GM23338 (cell line): ENCODE data around the gene EPHA3. TPM values are rescaled to one million over a fixed set of nuclear protein-coding genes. Genes with fewer than 3 reads are reported as not detected.

Experiments
- ATAC-seq: fragments of 200-7000 bp; cut with Tn5 transposase; 3 replicates; pipeline ENCODE4 v1.9.1; 2020
- DNase-seq: peaks from one replicate; pipeline ENCODE4 v3.0.0-alpha.2; 2015; ENCODE audit warnings: low spot score
- H2AFZ ChIP-seq: fragments of 200-600 bp; sonication (generic); 2 replicates; pipeline ENCODE4 v1.8.0; 2016; ENCODE audit warnings: antibody characterized with exemption, mild to moderate bottlenecking, moderate library complexity
- H3F3A ChIP-seq: fragments of 200-600 bp; sonication (generic); replicated peaks from 2 replicates; pipeline ENCODE4 v1.8.0; 2017; ENCODE audit warnings: antibody characterized with exemption, mixed run types, low read depth
- H3K27ac ChIP-seq: fragments of 200-600 bp; sonication (generic); 2 replicates; pipeline ENCODE4 v1.6.1; 2016; ENCODE audit warnings: low read depth
- H3K27me3 ChIP-seq: fragments of 200-600 bp; sonication (generic); 2 replicates; pipeline ENCODE4 v1.8.0; 2016; ENCODE audit warnings: mild to moderate bottlenecking, mixed run types, moderate library complexity; ENCODE audit not compliant: insufficient read depth
- H3K36me3 ChIP-seq: fragments of 200-600 bp; sonication (generic); 2 replicates; pipeline ENCODE4 v1.8.0; 2016; ENCODE audit warnings: mild to moderate bottlenecking; ENCODE audit not compliant: insufficient read depth
- H3K4me1 ChIP-seq: fragments of 200-600 bp; sonication (generic); 2 replicates; pipeline ENCODE4 v1.8.0; 2016; ENCODE audit warnings: mild to moderate bottlenecking, moderate library complexity; ENCODE audit not compliant: insufficient read depth
- H3K4me2 ChIP-seq: fragments of 200-600 bp; sonication (generic); 2 replicates; pipeline ENCODE4 v1.7.1; 2017; ENCODE audit warnings: mixed run types
- H3K4me3 ChIP-seq: fragments of 200-600 bp; sonication (generic); 2 replicates; pipeline ENCODE4 v1.6.1; 2016; ENCODE audit warnings: mixed run types
- H3K79me2 ChIP-seq: fragments of 200-600 bp; sonication (generic); replicated peaks from 2 replicates; pipeline ENCODE4 v1.8.0; 2017; ENCODE audit warnings: mild to moderate bottlenecking; ENCODE audit not compliant: insufficient read depth
- H3K9me2 ChIP-seq: fragments of 200-600 bp; sonication (generic); 2 replicates; pipeline ENCODE4 v1.8.0; 2017; ENCODE audit not compliant: insufficient read depth
- H4K20me1 ChIP-seq: fragments of 200-600 bp; sonication (generic); replicated peaks from 2 replicates; pipeline ENCODE4 v1.8.0; 2017; ENCODE audit warnings: mild to moderate bottlenecking; ENCODE audit not compliant: insufficient read depth
- H3K27ac Mint-ChIP-seq: 2 replicates; pipeline ENCODE4 v1.8.0; 2020; ENCODE audit warnings: inconsistent platforms, mild to moderate bottlenecking, moderate library complexity, mixed read lengths
- H3K27me3 Mint-ChIP-seq: 3 replicates; pipeline ENCODE4 v1.8.0; 2022; ENCODE audit warnings: low read depth, mild to moderate bottlenecking, moderate library complexity, mixed read lengths, inconsistent platforms; ENCODE audit not compliant: insufficient read depth, poor library complexity
- H3K36me3 Mint-ChIP-seq: 3 replicates; pipeline ENCODE4 v1.8.0; 2021; ENCODE audit warnings: low read depth, mild to moderate bottlenecking, inconsistent platforms, moderate library complexity, mixed read lengths
- H3K4me1 Mint-ChIP-seq: 3 replicates; pipeline ENCODE4 v1.8.0; 2020; ENCODE audit warnings: mild to moderate bottlenecking, inconsistent platforms, mixed read lengths
- H3K4me3 Mint-ChIP-seq: 3 replicates; pipeline ENCODE4 v1.8.0; 2021; ENCODE audit warnings: moderate library complexity, mild to moderate bottlenecking, inconsistent platforms, mixed read lengths
- H3K9me3 Mint-ChIP-seq: 3 replicates; pipeline ENCODE4 v1.8.0; 2020; ENCODE audit warnings: moderate library complexity, mild to moderate bottlenecking, inconsistent platforms, mixed read lengths
- CREB1 ChIP-seq: fragments of 250-450 bp; sonication (Bioruptor Pico); IDR thresholded peaks from 2 replicates; pipeline ENCODE4 v1.5.0; 2020; ENCODE audit warnings: low read depth, mild to moderate bottlenecking, moderate library complexity
- EZH2 ChIP-seq: fragments of 200-600 bp; sonication (generic); IDR thresholded peaks from one replicate; pipeline ENCODE4 v1.8.0; 2017; ENCODE audit warnings: antibody characterized with exemption, mild to moderate bottlenecking, low read depth; ENCODE audit not compliant: unreplicated experiment
- EZH2phosphoT487 ChIP-seq: fragments of 200-600 bp; sonication (generic); IDR thresholded peaks from one replicate; pipeline ENCODE4 v1.8.1; 2018; ENCODE audit warnings: antibody characterized with exemption; ENCODE audit not compliant: unreplicated experiment
- NANOG ChIP-seq: IDR thresholded peaks from 2 replicates; pipeline ENCODE4 v1.6.1; 2016; ENCODE audit warnings: antibody characterized with exemption, borderline replicate concordance
- POLR2AphosphoS5 ChIP-seq: IDR thresholded peaks from 2 replicates; pipeline ENCODE4 v1.6.1; 2016; ENCODE audit warnings: antibody characterized with exemption, low read depth
- STAT1 ChIP-seq: IDR thresholded peaks from one replicate; pipeline ENCODE4 v1.6.1; 2016; ENCODE audit warnings: antibody characterized with exemption; ENCODE audit not compliant: unreplicated experiment
- ZNF114 ChIP-seq: fragments of 250-450 bp; sonication (Bioruptor Pico); IDR thresholded peaks from 2 replicates; pipeline ENCODE4 v1.5.0; 2020; ENCODE audit warnings: mild to moderate bottlenecking, moderate library complexity
- ZNF331 ChIP-seq: fragments of 250-450 bp; sonication (Bioruptor Pico); IDR thresholded peaks from 2 replicates; pipeline ENCODE4 v1.5.0; 2020; ENCODE audit warnings: low read depth, mild to moderate bottlenecking, moderate library complexity
- polyA plus RNA-seq: library from polyadenylated mRNA; unstranded; fragments of >200 nt; fragmentation: Nextera tagmentation; extraction: Ambion mirVana; gene quantifications from 2 replicates; pipeline ENCODE4 v1.2.1, GENCODE V29; 2016
- total RNA-seq: library from RNA; depleted of rRNA; stranded (reverse); fragments of >200 nt; shearing (Covaris generic); gene quantifications from 2 replicates; pipeline ENCODE4 v1.2.3, GENCODE V29; 2014
- TF ChIP-seq, protein P1 (sequence below): fragments of 250-450 bp; sonication (Bioruptor Pico); IDR thresholded peaks from 2 replicates; pipeline ENCODE4 v1.5.0; 2020; ENCODE audit warnings: mild to moderate bottlenecking, moderate library complexity
- TF ChIP-seq, protein P2 (sequence below): IDR thresholded peaks from one replicate; pipeline ENCODE4 v1.6.1; 2018; ENCODE audit warnings: antibody characterized with exemption; ENCODE audit not compliant: unreplicated experiment

The EPHA3 gene
- total and polyA plus RNA-seq, 2 experiments from 2014 or later: 0.05 to 0.21 TPM

DNA sequence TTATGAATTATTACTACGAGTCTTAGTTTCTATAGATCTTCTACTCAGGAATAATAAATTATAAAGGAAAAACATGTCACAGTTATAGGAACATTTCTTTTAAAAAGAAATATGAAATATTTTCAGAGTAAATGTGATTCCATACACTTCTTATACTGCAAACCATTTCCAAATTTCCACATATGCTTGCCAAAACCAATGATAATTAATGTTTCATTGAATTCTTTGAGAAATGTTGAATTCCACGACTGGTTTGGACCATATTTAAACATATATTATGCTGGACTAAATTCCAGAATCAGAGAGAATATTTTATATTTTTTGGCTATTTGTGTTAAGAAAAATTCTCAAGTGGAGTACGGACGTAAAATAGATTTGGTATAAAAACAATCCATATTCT, 144.6 kb downstream of the EPHA3 start:
- H3K4me1 ChIP-seq: peaks cover 1% of the 10 kb centered on the region; the same call in 1 of the 2 replicates
- TF ChIP-seq, protein P1, sequence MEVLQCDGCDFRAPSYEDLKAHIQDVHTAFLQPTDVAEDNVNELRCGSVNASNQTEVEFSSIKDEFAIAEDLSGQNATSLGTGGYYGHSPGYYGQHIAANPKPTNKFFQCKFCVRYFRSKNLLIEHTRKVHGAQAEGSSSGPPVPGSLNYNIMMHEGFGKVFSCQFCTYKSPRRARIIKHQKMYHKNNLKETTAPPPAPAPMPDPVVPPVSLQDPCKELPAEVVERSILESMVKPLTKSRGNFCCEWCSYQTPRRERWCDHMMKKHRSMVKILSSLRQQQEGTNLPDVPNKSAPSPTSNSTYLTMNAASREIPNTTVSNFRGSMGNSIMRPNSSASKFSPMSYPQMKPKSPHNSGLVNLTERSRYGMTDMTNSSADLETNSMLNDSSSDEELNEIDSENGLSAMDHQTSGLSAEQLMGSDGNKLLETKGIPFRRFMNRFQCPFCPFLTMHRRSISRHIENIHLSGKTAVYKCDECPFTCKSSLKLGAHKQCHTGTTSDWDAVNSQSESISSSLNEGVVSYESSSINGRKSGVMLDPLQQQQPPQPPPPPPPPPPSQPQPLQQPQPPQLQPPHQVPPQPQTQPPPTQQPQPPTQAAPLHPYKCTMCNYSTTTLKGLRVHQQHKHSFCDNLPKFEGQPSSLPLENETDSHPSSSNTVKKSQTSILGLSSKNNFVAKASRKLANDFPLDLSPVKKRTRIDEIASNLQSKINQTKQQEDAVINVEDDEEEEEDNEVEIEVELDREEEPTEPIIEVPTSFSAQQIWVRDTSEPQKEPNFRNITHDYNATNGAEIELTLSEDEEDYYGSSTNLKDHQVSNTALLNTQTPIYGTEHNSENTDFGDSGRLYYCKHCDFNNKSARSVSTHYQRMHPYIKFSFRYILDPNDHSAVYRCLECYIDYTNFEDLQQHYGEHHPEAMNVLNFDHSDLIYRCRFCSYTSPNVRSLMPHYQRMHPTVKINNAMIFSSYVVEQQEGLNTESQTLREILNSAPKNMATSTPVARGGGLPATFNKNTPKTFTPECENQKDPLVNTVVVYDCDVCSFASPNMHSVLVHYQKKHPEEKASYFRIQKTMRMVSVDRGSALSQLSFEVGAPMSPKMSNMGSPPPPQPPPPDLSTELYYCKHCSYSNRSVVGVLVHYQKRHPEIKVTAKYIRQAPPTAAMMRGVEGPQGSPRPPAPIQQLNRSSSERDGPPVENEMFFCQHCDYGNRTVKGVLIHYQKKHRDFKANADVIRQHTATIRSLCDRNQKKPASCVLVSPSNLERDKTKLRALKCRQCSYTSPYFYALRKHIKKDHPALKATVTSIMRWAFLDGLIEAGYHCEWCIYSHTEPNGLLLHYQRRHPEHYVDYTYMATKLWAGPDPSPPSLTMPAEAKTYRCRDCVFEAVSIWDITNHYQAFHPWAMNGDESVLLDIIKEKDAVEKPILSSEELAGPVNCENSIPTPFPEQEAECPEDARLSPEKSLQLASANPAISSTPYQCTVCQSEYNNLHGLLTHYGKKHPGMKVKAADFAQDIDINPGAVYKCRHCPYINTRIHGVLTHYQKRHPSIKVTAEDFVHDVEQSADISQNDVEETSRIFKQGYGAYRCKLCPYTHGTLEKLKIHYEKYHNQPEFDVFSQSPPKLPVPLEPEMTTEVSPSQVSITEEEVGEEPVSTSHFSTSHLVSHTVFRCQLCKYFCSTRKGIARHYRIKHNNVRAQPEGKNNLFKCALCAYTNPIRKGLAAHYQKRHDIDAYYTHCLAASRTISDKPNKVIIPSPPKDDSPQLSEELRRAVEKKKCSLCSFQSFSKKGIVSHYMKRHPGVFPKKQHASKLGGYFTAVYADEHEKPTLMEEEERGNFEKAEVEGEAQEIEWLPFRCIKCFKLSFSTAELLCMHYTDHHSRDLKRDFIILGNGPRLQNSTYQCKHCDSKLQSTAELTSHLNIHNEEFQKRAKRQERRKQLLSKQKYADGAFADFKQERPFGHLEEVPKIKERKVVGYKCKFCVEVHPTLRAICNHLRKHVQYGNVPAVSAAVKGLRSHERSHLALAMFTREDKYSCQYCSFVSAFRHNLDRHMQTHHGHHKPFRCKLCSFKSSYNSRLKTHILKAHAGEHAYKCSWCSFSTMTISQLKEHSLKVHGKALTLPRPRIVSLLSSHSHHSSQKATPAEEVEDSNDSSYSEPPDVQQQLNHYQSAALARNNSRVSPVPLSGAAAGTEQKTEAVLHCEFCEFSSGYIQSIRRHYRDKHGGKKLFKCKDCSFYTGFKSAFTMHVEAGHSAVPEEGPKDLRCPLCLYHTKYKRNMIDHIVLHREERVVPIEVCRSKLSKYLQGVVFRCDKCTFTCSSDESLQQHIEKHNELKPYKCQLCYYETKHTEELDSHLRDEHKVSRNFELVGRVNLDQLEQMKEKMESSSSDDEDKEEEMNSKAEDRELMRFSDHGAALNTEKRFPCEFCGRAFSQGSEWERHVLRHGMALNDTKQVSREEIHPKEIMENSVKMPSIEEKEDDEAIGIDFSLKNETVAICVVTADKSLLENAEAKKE (CRISPR knock-in tag): no peak
- TF ChIP-seq STAT1 (no peak), ZNF114 (CRISPR knock-in tag) (no peak), EZH2phosphoT487 (no peak), EZH2 (no peak), CREB1 (no peak), NANOG (no peak), POLR2AphosphoS5 (no peak), ZNF331 (no peak)
- TF ChIP-seq, protein P2, sequence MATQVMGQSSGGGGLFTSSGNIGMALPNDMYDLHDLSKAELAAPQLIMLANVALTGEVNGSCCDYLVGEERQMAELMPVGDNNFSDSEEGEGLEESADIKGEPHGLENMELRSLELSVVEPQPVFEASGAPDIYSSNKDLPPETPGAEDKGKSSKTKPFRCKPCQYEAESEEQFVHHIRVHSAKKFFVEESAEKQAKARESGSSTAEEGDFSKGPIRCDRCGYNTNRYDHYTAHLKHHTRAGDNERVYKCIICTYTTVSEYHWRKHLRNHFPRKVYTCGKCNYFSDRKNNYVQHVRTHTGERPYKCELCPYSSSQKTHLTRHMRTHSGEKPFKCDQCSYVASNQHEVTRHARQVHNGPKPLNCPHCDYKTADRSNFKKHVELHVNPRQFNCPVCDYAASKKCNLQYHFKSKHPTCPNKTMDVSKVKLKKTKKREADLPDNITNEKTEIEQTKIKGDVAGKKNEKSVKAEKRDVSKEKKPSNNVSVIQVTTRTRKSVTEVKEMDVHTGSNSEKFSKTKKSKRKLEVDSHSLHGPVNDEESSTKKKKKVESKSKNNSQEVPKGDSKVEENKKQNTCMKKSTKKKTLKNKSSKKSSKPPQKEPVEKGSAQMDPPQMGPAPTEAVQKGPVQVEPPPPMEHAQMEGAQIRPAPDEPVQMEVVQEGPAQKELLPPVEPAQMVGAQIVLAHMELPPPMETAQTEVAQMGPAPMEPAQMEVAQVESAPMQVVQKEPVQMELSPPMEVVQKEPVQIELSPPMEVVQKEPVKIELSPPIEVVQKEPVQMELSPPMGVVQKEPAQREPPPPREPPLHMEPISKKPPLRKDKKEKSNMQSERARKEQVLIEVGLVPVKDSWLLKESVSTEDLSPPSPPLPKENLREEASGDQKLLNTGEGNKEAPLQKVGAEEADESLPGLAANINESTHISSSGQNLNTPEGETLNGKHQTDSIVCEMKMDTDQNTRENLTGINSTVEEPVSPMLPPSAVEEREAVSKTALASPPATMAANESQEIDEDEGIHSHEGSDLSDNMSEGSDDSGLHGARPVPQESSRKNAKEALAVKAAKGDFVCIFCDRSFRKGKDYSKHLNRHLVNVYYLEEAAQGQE: no peak
- H3K4me3 ChIP-seq: no peak overlapping the region
- H3K27me3 Mint-ChIP-seq: peaks cover 2% of the 10 kb centered on the region
- no peaks in the 10 kb centered on the region for H3K27me3 ChIP-seq
- H3K9me2 ChIP-seq: 0 out of 2 replicates have a peak, but pooled peaks cover 1% of the 10 kb centered on the region
- H3K36me3 ChIP-seq: no peaks in the 10 kb centered on the region
- H3F3A ChIP-seq: no peaks in the 10 kb centered on the region
- no peak overlapping the region for H2AFZ ChIP-seq
- no peak overlapping the region for H3K4me3 Mint-ChIP-seq
- H3K27ac ChIP-seq: no peak overlapping the region
- H3K4me1 Mint-ChIP-seq: peaks cover 13% of the 10 kb centered on the region
- H4K20me1 ChIP-seq: no peaks in the 10 kb centered on the region
- no peak for DNase-seq
- H3K79me2 ChIP-seq: no peaks in the 10 kb centered on the region
- no peak for ATAC-seq
- no peaks in the 10 kb centered on the region for H3K9me3 Mint-ChIP-seq
- H3K36me3 Mint-ChIP-seq: no peaks in the 10 kb centered on the region
- H3K4me2 ChIP-seq: no peak overlapping the region
- H3K27ac Mint-ChIP-seq: no peak overlapping the region
